Measurements from ENCODE around the gene BAK1.
A peak's percentile ranks its signal among the peaks of the same experiment; 100 is the strongest.
"Not testable (repeated sequence)": the region's sequence is repeated elsewhere in the genome, so short reads cannot be mapped to it uniquely, and the experiment has no call there.

The BAK1 gene

DNA sequence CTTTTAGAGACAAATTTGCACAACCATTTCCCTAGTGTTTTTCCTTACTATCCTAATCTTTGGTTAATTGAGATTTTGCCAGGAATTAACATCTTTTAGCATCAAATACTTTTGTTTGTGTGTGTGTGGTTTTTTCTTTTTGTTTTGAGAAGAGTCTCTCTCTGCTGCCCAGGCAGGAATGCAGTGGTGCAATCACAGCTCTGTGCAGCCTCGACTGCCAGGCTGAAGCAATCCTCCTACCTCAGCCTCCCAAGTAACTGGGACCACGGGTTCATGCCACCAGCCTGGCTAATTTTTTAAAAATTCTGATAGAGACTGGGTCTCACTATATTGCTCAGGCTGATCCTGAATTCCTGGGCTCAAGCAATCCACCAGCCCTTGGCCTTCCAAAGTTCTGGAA is 28.5 kb downstream of the BAK1 start:
- DNase-seq (ENCODE audit: low read depth): no peak

DNA sequence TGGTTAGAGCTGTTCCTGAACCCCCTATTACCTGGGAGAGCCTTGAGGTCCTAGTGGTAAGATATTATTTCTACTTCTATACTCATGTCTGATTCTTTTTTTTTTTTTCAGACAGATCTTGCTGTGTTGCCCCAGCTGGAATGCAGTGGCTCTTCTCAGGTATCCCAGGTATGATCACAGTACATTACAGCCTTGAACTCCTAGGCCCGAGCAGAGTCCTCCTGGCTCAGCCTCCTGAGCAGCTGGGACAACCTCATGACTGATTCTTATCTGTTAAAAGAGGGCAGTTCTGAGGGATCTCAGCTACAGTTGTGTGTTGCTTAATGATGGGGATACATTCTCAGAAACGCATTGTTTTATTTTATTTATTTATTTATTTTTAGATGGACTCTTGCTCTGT is 30.2 kb downstream of the BAK1 start:
- DNase-seq (ENCODE audit: low read depth): no peak

DNA sequence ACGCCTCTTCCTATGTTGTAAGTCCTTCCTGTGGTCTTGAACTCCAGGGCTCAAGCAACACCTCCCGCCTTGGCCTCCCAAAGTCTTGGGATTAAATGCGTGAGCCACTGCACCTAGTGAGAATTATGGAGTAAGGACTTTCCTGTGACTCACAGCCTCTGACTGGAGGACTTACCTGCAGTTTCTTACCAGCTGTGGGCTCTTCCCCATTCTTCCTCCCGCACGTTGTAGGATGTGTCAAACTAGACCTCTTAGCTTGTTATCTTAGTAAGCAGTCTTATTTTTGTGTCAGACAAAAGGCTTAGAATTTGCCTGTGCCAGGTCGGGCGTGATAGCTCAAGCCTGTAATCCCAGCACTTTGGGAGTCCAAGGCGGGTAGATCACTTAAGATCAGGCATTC is 30.9 kb downstream of the BAK1 start:
- no peak for DNase-seq (ENCODE audit: low read depth)

DNA sequence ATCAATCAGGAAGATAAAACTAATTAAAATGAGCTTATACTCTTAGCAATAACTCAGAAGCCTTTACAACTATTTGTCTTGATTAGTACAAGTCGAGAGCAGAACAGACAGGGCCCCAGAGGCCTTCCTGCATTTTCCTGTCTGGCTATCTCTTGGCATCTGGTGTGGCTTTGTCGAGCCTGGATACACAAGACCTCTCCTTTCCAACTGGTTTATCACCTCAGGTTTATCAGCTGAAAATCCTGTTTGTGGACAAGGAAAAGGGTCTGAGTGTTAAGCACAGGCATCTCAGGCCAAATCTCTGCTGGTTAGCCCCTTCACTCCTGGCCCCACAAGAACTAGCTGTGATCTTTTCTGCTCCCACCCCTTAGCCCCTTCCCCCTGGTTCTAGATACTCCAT is 32.6 kb downstream of the BAK1 start:
- DNase-seq (ENCODE audit: low read depth): no peak

DNA sequence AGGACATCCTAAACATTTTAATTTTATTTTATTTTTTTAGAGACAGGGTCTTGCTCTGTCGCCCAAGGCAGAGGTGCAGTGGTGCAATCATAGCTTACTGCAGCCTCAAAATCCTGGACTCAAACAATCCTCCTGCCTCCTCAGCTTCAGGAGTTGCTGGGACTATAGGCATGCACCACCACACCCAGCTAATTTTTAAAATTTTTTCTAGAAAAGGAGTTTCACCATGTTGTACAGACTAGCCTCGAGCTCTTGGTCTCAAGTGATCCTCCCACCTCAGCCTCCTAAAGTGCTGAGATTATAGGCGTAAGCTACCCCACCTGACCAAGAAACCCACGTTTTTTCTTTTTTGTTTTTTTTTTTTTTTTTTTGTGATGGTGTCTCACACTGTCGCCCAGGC is 33.3 kb downstream of the BAK1 start:
- DNase-seq (ENCODE audit: low read depth): no peak

DNA sequence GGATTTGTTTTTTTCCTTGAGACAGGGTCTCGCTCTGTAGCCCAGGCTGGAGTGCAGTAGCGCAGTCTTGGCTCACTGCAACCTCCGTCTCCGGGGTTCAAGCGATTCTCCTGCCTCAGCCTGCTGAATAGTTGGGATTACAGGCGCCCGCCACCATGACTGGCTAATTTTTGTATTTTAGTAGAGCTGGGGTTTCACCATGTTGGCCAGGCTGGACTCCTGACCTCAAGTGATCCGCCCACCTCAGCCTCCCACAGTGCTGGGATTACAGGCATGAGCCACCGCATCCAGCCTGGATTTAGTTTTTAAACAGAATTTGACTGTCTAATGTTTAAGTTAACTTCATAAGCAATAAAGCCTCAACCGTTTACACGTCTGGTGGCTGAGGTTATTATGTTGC is 34.8 kb downstream of the BAK1 start:
- not testable (repeated sequence) for DNase-seq (ENCODE audit: low read depth)

DNA sequence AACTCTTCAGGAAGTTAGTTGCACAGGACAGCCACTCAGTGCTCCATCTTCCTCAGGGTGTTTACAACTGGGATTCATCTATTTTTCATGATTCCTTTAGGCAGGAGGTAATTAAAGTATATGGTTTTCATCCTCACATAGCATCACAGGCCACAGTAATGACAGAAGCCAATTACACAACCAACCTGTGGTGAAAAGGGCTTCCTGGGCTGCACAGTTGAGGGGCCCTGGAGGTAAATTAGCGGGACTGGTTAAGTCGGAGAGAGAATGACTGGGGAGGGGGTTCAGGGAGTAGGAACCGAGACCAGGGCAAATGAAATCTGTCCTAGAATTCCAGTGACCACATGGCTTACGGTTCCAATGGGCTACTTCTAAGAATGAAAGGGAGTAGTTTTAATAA is 37.0 kb downstream of the BAK1 start:
- DNase-seq (ENCODE audit: low read depth): no peak

DNA sequence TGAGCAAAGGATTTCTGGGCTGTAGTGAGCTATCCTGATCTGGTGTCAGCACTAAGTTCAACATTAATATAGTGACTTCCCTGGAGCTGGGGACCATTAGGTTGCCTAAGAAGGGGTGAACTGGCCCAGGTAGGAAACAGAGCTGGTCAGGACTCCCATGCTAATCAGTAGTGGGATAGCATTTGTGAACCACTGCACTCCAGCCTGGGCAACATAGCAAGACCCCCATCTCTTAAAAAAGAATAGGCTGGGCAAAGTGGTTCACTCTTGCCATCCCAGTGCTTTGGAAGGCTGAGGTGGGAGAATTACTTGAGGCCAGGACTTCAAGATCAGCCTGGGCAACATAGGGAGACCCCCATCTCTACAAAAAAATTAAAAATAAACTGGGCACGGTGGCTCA is 39.3 kb downstream of the BAK1 start:
- DNase-seq (ENCODE audit: low read depth): no peak

DNA sequence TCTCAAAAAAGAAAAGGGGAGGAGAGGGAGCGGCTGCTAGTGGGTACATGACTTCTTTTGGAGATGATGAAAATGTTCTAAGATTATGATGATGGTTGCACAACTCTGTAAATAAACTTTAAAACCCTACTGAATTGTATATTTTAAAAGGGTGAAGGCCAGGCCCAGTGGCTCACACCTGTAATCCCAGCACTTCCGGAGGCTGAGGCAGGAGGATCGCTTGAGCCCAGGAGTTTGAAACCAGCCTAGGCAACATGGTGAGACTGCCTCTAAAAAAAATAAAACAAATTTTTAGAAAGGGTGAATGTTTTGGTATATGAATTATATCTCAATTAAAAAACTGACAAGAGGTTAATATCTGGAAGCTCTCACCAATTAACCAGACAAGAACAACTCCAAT is 45.4 kb downstream of the BAK1 start:
- DNase-seq (ENCODE audit: low read depth): no peak

DNA sequence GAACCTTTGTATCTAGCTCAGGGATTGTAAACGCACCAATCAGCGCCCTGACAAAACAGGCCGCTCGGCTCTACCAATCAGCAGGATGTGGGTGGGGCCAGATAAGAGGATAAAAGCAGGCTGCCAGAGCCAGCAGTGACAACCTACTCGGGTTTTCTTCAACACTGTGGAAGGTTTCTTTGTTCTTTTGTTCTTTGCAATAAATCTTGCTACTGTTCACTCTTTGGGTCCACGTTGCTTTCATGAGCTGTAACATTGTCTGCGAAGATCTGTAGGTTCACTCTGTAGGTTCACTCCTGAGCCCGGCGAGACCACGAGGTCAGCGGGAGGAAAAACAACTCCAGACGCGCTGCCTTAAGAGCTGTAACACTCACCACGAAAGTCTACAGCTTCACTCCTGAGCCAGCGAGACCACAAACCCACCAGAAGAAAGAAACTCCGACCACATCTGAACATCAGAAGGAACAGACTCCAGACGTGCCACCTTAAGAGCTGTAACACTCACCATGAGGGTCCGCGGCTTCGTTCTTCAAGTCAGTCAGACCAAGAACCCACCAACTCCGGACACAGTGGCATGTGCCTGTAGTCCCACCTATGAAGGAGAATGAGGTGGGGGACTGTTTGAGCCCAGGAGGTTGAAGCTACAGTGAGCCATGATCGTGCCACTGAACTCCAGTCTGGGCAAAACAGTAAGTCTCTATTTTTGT is 46.8 kb downstream of the BAK1 start:
- peak; percentile 30 for DNase-seq (ENCODE audit: low read depth)

DNA sequence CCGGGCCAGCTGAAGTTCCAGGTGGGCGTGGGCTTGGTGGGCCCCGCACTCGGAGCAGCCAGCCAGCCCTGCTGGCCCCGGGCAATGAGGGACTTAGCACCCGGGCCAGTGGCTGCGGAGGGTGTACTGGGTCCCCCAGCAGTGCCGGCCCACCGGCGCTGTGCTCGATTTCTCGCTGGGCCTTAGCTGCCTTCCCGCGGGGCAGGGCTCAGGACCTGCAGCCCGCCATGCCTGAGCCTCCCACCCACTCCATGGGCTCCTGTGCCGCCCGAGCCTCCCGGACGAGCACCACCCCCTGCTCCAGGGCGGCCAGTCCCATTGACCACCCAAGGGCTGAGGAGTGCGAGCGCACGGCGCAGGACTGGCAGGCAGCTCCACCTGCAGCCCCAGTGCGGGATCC is 47.6 kb downstream of the BAK1 start:
- DNase-seq (ENCODE audit: low read depth): not testable (repeated sequence)

DNA sequence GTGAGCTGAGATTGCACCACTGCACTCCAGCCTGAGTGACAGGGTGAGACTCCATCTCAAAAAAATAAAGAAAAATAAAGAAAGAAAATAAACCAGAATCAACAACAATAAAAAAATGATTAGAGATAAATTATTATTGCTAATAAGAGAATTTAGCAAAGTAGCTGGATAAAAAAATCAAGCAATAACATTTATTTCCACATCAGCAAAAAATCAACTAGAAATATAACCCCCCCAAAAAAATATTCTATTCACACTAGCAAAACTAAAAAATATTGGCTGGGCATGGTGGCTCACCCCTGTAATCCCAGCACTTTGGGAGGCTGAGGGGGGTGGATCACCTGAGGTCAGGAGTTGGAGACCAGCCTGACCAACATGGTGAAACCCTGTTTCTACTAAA is 49.5 kb downstream of the BAK1 start:
- DNase-seq (ENCODE audit: low read depth): not testable (repeated sequence)
